ENCODE data around the gene CYP4F22. TPM values are rescaled to one million over a fixed set of nuclear protein-coding genes. Genes with fewer than 3 reads are reported as not detected.

CYP4F22 gene
- total RNA-seq, 2 experiments from 2014 or later = 1.2 to 1.9 TPM

- ATAC-seq (no peak), DNase-seq (no peak)
- peak overlapping the region; percentile 77 for H3K4me3 Mint-ChIP-seq
- H3K27ac Mint-ChIP-seq = peak overlapping the region; percentile 81
- CTCF ChIA-PET = interaction anchor here (0.7 to 7.0 kb wide), 15 partner anchors 38 to 375 kb away, joined by 3 to 198 read pairs (median 4); partner anchors contain the start of genes AKAP8L and RASAL3
- no peaks in the 10 kb centered on the region for H3K27me3 Mint-ChIP-seq
- peaks cover 25% of the 10 kb centered on the region for H3K4me1 Mint-ChIP-seq
- H3K9me3 Mint-ChIP-seq (ENCODE audit: low read depth) = no peaks in the 10 kb centered on the region
- no peaks in the 10 kb centered on the region for H3K36me3 Mint-ChIP-seq
Measured at GRCh38 chr19:15550929-15551292, 42.6 kb downstream of the CYP4F22 start.

- Mint-ChIP-seq H3K27ac (peak overlapping the region; percentile 81), H3K27me3 (no peaks in the 10 kb centered on the region), H3K9me3 (ENCODE audit: low read depth) (no peaks in the 10 kb centered on the region), H3K36me3 (no peaks in the 10 kb centered on the region), H3K4me1 (peaks cover 28% of the 10 kb centered on the region), H3K4me3 (peak overlapping the region; percentile 77)
- ATAC-seq (peak; percentile 59), DNase-seq (peak; percentile 81)
- CTCF ChIA-PET = interaction anchor here (0.7 to 7.0 kb wide), 17 partner anchors 39 to 376 kb away, joined by 3 to 198 read pairs (median 3); partner anchors contain the start of genes AKAP8, AKAP8L and RASAL3
Measured at GRCh38 chr19:15551293-15552004, 43.1 kb downstream of the CYP4F22 start.

- peak overlapping the region; percentile 53 for H3K27ac Mint-ChIP-seq
Measured at GRCh38 chr19:15555021-15555420, 46.7 kb downstream of the CYP4F22 start.

GRCh38 chr19:15555759-15556633 is 47.7 kb downstream of the CYP4F22 start:
- Mint-ChIP-seq H3K4me3 (peak overlapping the region; percentile 78), H3K4me1 (peaks cover 24% of the 10 kb centered on the region), H3K27me3 (peaks cover 3% of the 10 kb centered on the region), H3K36me3 (no peaks in the 10 kb centered on the region), H3K9me3 (ENCODE audit: low read depth) (no peaks in the 10 kb centered on the region), H3K27ac (peak overlapping the region; percentile 81)
- CTCF ChIA-PET = interaction anchor here (0.6 to 7.0 kb wide), 40 partner anchors 9 to 464 kb away, joined by 3 to 198 read pairs (median 4); partner anchors contain the start of genes AKAP8, AKAP8L, PGLYRP2 and RASAL3
- DNase-seq = peak; percentile 98
- peak; percentile 84 for ATAC-seq

More at GRCh38 chr19:15555021-15555420, 46.7 kb downstream of the CYP4F22 start:
- Mint-ChIP-seq H3K4me3 (peak overlapping the region; percentile 78), H3K9me3 (ENCODE audit: low read depth) (no peaks in the 10 kb centered on the region), H3K36me3 (no peaks in the 10 kb centered on the region), H3K27me3 (peaks cover 3% of the 10 kb centered on the region), H3K4me1 (peaks cover 32% of the 10 kb centered on the region)
- CTCF ChIA-PET = interaction anchor here (0.6 to 7.0 kb wide), 17 partner anchors 11 to 618 kb away, joined by 3 to 198 read pairs (median 7); partner anchors contain the start of genes AKAP8, AKAP8L, CIB3 and RASAL3
- no peak for ATAC-seq
- DNase-seq = no peak

GRCh38 chr19:15556634-15557181 is 48.4 kb downstream of the CYP4F22 start:
- Mint-ChIP-seq H3K27ac (no peak overlapping the region), H3K4me3 (peak overlapping the region; percentile 78), H3K4me1 (peaks cover 20% of the 10 kb centered on the region), H3K36me3 (no peaks in the 10 kb centered on the region), H3K9me3 (ENCODE audit: low read depth) (no peaks in the 10 kb centered on the region), H3K27me3 (peaks cover 3% of the 10 kb centered on the region)
- CTCF ChIA-PET = interaction anchor here (0.6 to 1.5 kb wide), 11 partner anchors 90 to 456 kb away, joined by 3 to 18 read pairs (median 3); partner anchors contain the start of gene AKAP8L
- DNase-seq (no peak), ATAC-seq (peak; percentile 7)

GRCh38 chr19:15557223-15557622 is 48.9 kb downstream of the CYP4F22 start:
- no peaks in the 10 kb centered on the region for H3K9me3 Mint-ChIP-seq (ENCODE audit: low read depth)
- DNase-seq (no peak), ATAC-seq (no peak)
- H3K27me3 Mint-ChIP-seq = peaks cover 3% of the 10 kb centered on the region
- H3K36me3 Mint-ChIP-seq = no peaks in the 10 kb centered on the region
- CTCF ChIA-PET = interaction anchor here (0.7 to 1.5 kb wide), 10 partner anchors 90 to 456 kb away, joined by 3 to 18 read pairs (median 3); partner anchors contain the start of gene AKAP8L
- no peak overlapping the region for H3K27ac Mint-ChIP-seq
- H3K4me3 Mint-ChIP-seq = no peak overlapping the region
- H3K4me1 Mint-ChIP-seq = peaks cover 20% of the 10 kb centered on the region

- no peak overlapping the region for H3K27ac Mint-ChIP-seq
- H3K9me3 Mint-ChIP-seq (ENCODE audit: low read depth) = no peaks in the 10 kb centered on the region
- H3K36me3 Mint-ChIP-seq = no peaks in the 10 kb centered on the region
- CTCF ChIA-PET = interaction anchor here (2.8 kb wide), 1 partner anchor 143 kb away, joined by 23 read pairs; the partner anchor contains the start of gene AKAP8L
- no peaks in the 10 kb centered on the region for H3K4me1 Mint-ChIP-seq
- H3K4me3 Mint-ChIP-seq = no peak overlapping the region
- DNase-seq = no peak
- ATAC-seq = no peak
- peaks cover 21% of the 10 kb centered on the region for H3K27me3 Mint-ChIP-seq
Measured at GRCh38 chr19:15562145-15562544, 53.8 kb downstream of the CYP4F22 start.

- no peak for ATAC-seq
- CTCF ChIA-PET = no interaction called here
- no peak overlapping the region for H3K4me3 Mint-ChIP-seq
Measured at GRCh38 chr19:15562861-15563260, 54.5 kb downstream of the CYP4F22 start.

GRCh38 chr19:15563325-15563794 is 55.0 kb downstream of the CYP4F22 start:
- Mint-ChIP-seq H3K27ac (no peak overlapping the region), H3K9me3 (ENCODE audit: low read depth) (no peaks in the 10 kb centered on the region), H3K4me3 (no peak overlapping the region), H3K27me3 (peaks cover 24% of the 10 kb centered on the region), H3K36me3 (no peaks in the 10 kb centered on the region), H3K4me1 (no peaks in the 10 kb centered on the region)
- no peak for ATAC-seq
- no peak for DNase-seq
- CTCF ChIA-PET = no interaction called here

More at GRCh38 chr19:15562861-15563260, 54.5 kb downstream of the CYP4F22 start:
- peaks cover 22% of the 10 kb centered on the region for H3K27me3 Mint-ChIP-seq
- no peak for DNase-seq
- no peaks in the 10 kb centered on the region for H3K36me3 Mint-ChIP-seq
- no peak overlapping the region for H3K27ac Mint-ChIP-seq
- no peaks in the 10 kb centered on the region for H3K9me3 Mint-ChIP-seq (ENCODE audit: low read depth)
- H3K4me1 Mint-ChIP-seq = no peaks in the 10 kb centered on the region

- H3K27ac Mint-ChIP-seq = no peak overlapping the region
- H3K4me3 Mint-ChIP-seq = no peak overlapping the region
- H3K9me3 Mint-ChIP-seq (ENCODE audit: low read depth) = no peaks in the 10 kb centered on the region
- no peak for ATAC-seq
- DNase-seq = no peak
- CTCF ChIA-PET = interaction anchor here (0.9 kb wide), 1 partner anchor 145 kb away, joined by 3 read pairs; no protein-coding TSS in a partner anchor
- peaks cover 27% of the 10 kb centered on the region for H3K27me3 Mint-ChIP-seq
- H3K36me3 Mint-ChIP-seq = no peaks in the 10 kb centered on the region
- no peaks in the 10 kb centered on the region for H3K4me1 Mint-ChIP-seq
Measured at GRCh38 chr19:15563931-15564330, 55.6 kb downstream of the CYP4F22 start.

GRCh38 chr19:15564534-15565168 is 56.3 kb downstream of the CYP4F22 start:
- CTCF ChIA-PET = interaction anchor here (0.9 to 1.7 kb wide), 2 partner anchors 9 to 145 kb away, joined by 3 to 5 read pairs; no protein-coding TSS in a partner anchor
- H3K4me1 Mint-ChIP-seq = no peaks in the 10 kb centered on the region
- no peaks in the 10 kb centered on the region for H3K9me3 Mint-ChIP-seq (ENCODE audit: low read depth)
- peaks cover 31% of the 10 kb centered on the region for H3K27me3 Mint-ChIP-seq
- H3K4me3 Mint-ChIP-seq = no peak overlapping the region
- DNase-seq (no peak), ATAC-seq (no peak)
- H3K27ac Mint-ChIP-seq = no peak overlapping the region
- H3K36me3 Mint-ChIP-seq = no peaks in the 10 kb centered on the region

- H3K4me3 Mint-ChIP-seq = no peak overlapping the region
- ATAC-seq (no peak), DNase-seq (no peak)
- H3K36me3 Mint-ChIP-seq = no peaks in the 10 kb centered on the region
- H3K9me3 Mint-ChIP-seq (ENCODE audit: low read depth) = no peaks in the 10 kb centered on the region
- no peak overlapping the region for H3K27ac Mint-ChIP-seq
- CTCF ChIA-PET = no interaction called here
- H3K27me3 Mint-ChIP-seq = peaks cover 31% of the 10 kb centered on the region
- H3K4me1 Mint-ChIP-seq = no peaks in the 10 kb centered on the region
Measured at GRCh38 chr19:15570420-15570819, 62.1 kb downstream of the CYP4F22 start.

All from activated CD8-positive, alpha-beta memory T cell treated with anti-CD3 and anti-CD28 coated beads, Interleukin-2, amount 10 ng/mL, durations not matched to agents 7 days and 5 days (primary cell).